Spleen (tissue), 7 donors: ENCODE data around the gene C1QTNF1.

Experiments
- POLR2A ChIP-seq, 3 donors: fragments of 450-650 bp; IDR thresholded peaks; one replicate each; pipeline ENCODE4 v1.5.1; 2017; ENCODE audit warnings: antibody characterized with exemption in 3 of 3, mild to moderate bottlenecking in 1 of 3
- POLR2AphosphoS5 ChIP-seq, 3 donors: sonication (generic); formaldehyde crosslinking; IDR thresholded peaks; one replicate each; pipeline ENCODE4 v1.5.1; 2017; ENCODE audit warnings: antibody characterized with exemption in 3 of 3
- TF ChIP-seq, protein P1 (sequence below), 11 experiments: fragments of 200-600 bp in 7 of 11; fragments of 450-650 bp in 4 of 11; sonication (generic) in 4 of 11; IDR thresholded peaks in 8 of 11; conservative IDR thresholded peaks in 3 of 11; 1 replicate in 7 of 11; 2 replicates in 4 of 11; pipeline versions ENCODE4 v1.4.0 to v1.8.0; 2016 to 2021; ENCODE audit warnings: antibody characterized with exemption in 11 of 11, inconsistent platforms in 4 of 11, mild to moderate bottlenecking in 1 of 11
- donor health status: DM: no; HTN: no; CAD: no; lungs with moderate emphysema.
- donor health status: DM: no; HTN: no; CAD: no.
- donor health status: DM: no; HTN: no; CAD: no.

DNA sequence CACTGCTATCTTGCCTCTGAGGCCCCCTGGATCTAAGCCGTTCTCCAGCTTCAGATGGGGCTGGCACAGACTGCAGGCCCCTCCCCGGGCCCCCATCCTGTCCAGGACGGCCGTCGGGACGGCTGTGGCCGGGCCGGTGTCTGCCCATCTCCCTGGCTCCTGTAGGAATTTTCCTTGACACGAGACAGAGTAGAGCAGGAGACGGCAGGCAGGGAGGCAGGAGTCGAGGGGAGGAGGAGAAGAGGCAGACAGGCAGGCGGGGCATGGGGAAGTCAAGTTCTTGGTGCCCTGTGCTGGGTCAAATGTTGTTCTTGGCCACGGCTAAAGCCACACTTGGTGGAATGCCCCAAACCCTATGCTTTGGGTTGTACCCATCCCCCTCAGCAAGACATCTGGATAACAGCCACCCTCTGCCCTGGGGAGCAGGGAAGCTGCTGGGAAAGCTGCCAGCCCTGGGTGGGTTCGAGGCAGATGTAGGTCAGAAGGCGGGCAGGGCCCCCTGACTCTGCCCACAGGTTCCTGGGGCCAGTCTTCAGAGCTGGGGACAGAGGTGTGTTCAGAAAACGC, 4.0 kb downstream of the C1QTNF1 start:
- TF ChIP-seq POLR2A (IDR thresholded peaks at IDR 0.05) (no peak), POLR2AphosphoS5 (IDR thresholded peaks at IDR 0.05) (no peak)
- TF ChIP-seq, protein P1, sequence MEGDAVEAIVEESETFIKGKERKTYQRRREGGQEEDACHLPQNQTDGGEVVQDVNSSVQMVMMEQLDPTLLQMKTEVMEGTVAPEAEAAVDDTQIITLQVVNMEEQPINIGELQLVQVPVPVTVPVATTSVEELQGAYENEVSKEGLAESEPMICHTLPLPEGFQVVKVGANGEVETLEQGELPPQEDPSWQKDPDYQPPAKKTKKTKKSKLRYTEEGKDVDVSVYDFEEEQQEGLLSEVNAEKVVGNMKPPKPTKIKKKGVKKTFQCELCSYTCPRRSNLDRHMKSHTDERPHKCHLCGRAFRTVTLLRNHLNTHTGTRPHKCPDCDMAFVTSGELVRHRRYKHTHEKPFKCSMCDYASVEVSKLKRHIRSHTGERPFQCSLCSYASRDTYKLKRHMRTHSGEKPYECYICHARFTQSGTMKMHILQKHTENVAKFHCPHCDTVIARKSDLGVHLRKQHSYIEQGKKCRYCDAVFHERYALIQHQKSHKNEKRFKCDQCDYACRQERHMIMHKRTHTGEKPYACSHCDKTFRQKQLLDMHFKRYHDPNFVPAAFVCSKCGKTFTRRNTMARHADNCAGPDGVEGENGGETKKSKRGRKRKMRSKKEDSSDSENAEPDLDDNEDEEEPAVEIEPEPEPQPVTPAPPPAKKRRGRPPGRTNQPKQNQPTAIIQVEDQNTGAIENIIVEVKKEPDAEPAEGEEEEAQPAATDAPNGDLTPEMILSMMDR (IDR thresholded peaks at IDR 0.05 in 8 of 11, conservative IDR thresholded peaks at IDR 0.05 in 3 of 11): no peak
